OCI-LY3 (cell line): ENCODE measurements around the gene TMEM88.

Source experiments
- H2AFZ ChIP-seq: fragments of 200-600, 300-600 bp; shearing (Covaris generic); 2 replicates; pipeline ENCODE4 v1.6.0; 2014; ENCODE audit warnings: antibody characterized with exemption, low read depth, low read length
- H3K27ac ChIP-seq: fragments of 200-600, 300-600 bp; sonication (generic); 2 replicates; pipeline ENCODE4 v1.5.1; 2014; ENCODE audit warnings: mild to moderate bottlenecking, low read length, moderate library complexity, mixed read lengths
- H3K27me3 ChIP-seq: fragments of 200-600, 300-600 bp; sonication (generic); 2 replicates; pipeline ENCODE4 v1.6.1; 2014; ENCODE audit warnings: low read depth, low read length, mixed read lengths
- H3K36me3 ChIP-seq: fragments of 200-600, 300-600 bp; sonication (generic); replicated peaks from 2 replicates; pipeline ENCODE3; 2014; ENCODE audit warnings: low read depth, low read length, mixed read lengths
- H3K4me1 ChIP-seq: fragments of 300-600, 200-600 bp; sonication (generic); 2 replicates; pipeline ENCODE4 v1.6.1; 2014; ENCODE audit warnings: low read length, mixed read lengths
- H3K4me2 ChIP-seq: fragments of 200-600, 300-600 bp; sonication (generic); 2 replicates; pipeline ENCODE4 v1.6.1; 2014; ENCODE audit warnings: low read length, mixed read lengths
- H3K4me3 ChIP-seq: fragments of 300-600, 200-600 bp; sonication (generic); 2 replicates; pipeline ENCODE4 v1.5.1; 2014; ENCODE audit warnings: antibody characterized with exemption, mild to moderate bottlenecking, low read length, moderate library complexity
- H3K79me2 ChIP-seq: fragments of 300-600, 200-600 bp; shearing (Covaris generic); 2 replicates; pipeline ENCODE4 v1.6.1; 2014; ENCODE audit warnings: mild to moderate bottlenecking, low read length, mixed read lengths
- H3K9ac ChIP-seq: fragments of 300-600, 200-600 bp; shearing (Covaris generic); 2 replicates; pipeline ENCODE4 v1.6.0; 2014; ENCODE audit warnings: mild to moderate bottlenecking, low read length, moderate library complexity
- H3K9me3 ChIP-seq: fragments of 200-600, 300-600 bp; shearing (Covaris generic); 2 replicates; pipeline ENCODE4 v1.6.1; 2014; ENCODE audit warnings: low read length, mixed read lengths; ENCODE audit not compliant: insufficient read depth
- H4K20me1 ChIP-seq: fragments of 200-600, 300-600 bp; sonication (generic); 2 replicates; pipeline ENCODE4 v1.6.1; 2016; ENCODE audit warnings: low read length, mixed read lengths; ENCODE audit not compliant: insufficient read depth
- EZH2phosphoT487 ChIP-seq: fragments of 200-600 bp; shearing (Covaris generic); IDR thresholded peaks from 2 replicates; pipeline ENCODE4 v1.6.1; 2018; ENCODE audit warnings: antibody characterized with exemption, mixed run types, low read depth
- TF ChIP-seq, protein P1 (sequence below): fragments of 200-600, 300-600 bp; sonication (generic); IDR thresholded peaks from 2 replicates; pipeline ENCODE4 v1.5.1; 2014; ENCODE audit warnings: antibody characterized with exemption, low read length, low read depth

The TMEM88 gene

DNA sequence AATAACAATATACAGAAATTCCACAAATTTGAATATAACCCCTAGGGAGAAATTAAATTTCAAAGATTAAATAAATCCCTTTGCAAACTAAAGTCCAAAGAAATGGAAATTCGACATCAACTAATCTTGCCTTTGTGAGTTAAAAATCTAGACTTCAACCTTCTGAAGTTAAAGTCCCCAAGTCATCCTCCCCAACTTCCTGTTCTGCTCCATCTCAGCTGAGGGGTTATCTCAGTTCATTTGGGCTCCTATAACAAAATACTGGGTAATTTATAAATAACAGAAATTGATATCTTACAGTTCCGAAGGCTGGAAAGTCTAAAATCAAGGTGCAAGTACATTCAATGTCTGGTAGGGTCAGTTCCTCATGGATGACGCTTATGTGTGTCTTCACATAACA is 43.6 kb upstream of the TMEM88 start:
- peaks cover 3% of the 10 kb centered on the region; the same call in 1 of the 2 replicates for H3K4me1 ChIP-seq
- no peaks in the 10 kb centered on the region for H3K27me3 ChIP-seq
- no peak overlapping the region for H3K27ac ChIP-seq
- H3K79me2 ChIP-seq, result no peaks in the 10 kb centered on the region
- no peak overlapping the region for H3K4me3 ChIP-seq
- H3K36me3 ChIP-seq, result no peaks in the 10 kb centered on the region
- H4K20me1 ChIP-seq, result no peaks in the 10 kb centered on the region
- no peak overlapping the region for H3K4me2 ChIP-seq
- H3K9ac ChIP-seq, result no peak overlapping the region
- no peak overlapping the region for H2AFZ ChIP-seq
- H3K9me3 ChIP-seq, result no peaks in the 10 kb centered on the region
- TF ChIP-seq EZH2phosphoT487, result no peak
- TF ChIP-seq, protein P1, sequence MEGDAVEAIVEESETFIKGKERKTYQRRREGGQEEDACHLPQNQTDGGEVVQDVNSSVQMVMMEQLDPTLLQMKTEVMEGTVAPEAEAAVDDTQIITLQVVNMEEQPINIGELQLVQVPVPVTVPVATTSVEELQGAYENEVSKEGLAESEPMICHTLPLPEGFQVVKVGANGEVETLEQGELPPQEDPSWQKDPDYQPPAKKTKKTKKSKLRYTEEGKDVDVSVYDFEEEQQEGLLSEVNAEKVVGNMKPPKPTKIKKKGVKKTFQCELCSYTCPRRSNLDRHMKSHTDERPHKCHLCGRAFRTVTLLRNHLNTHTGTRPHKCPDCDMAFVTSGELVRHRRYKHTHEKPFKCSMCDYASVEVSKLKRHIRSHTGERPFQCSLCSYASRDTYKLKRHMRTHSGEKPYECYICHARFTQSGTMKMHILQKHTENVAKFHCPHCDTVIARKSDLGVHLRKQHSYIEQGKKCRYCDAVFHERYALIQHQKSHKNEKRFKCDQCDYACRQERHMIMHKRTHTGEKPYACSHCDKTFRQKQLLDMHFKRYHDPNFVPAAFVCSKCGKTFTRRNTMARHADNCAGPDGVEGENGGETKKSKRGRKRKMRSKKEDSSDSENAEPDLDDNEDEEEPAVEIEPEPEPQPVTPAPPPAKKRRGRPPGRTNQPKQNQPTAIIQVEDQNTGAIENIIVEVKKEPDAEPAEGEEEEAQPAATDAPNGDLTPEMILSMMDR, result no peak

DNA sequence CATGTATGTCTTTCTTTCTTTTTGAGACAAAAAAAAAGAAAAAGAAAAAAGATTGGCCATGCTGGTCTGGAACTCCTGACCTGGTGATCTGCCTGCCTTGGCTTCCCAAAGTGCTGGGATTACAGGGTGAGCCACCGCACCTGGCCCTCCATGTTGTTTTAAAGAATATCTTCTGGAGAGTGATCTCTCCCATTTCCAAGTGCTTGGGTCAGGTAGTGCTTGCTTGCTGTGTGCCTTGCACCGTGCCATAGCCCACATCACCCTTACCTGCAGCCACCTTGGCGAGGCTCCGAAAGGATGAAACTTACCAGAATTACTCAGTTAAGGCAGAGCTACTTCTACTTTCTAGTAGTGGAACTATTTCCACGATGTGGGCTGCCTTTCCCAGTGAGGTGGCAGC is 39.9 kb upstream of the TMEM88 start:
- no peak overlapping the region for H3K4me2 ChIP-seq
- no peaks in the 10 kb centered on the region for H3K36me3 ChIP-seq
- H3K27me3 ChIP-seq, result no peaks in the 10 kb centered on the region
- H3K9me3 ChIP-seq, result no peaks in the 10 kb centered on the region
- TF ChIP-seq, protein P1, result no peak
- TF ChIP-seq EZH2phosphoT487, result no peak
- H3K27ac ChIP-seq, result no peak overlapping the region
- no peaks in the 10 kb centered on the region for H4K20me1 ChIP-seq
- no peaks in the 10 kb centered on the region for H3K4me1 ChIP-seq
- no peak overlapping the region for H2AFZ ChIP-seq
- no peaks in the 10 kb centered on the region for H3K79me2 ChIP-seq
- H3K4me3 ChIP-seq, result no peak overlapping the region
- H3K9ac ChIP-seq, result no peak overlapping the region

DNA sequence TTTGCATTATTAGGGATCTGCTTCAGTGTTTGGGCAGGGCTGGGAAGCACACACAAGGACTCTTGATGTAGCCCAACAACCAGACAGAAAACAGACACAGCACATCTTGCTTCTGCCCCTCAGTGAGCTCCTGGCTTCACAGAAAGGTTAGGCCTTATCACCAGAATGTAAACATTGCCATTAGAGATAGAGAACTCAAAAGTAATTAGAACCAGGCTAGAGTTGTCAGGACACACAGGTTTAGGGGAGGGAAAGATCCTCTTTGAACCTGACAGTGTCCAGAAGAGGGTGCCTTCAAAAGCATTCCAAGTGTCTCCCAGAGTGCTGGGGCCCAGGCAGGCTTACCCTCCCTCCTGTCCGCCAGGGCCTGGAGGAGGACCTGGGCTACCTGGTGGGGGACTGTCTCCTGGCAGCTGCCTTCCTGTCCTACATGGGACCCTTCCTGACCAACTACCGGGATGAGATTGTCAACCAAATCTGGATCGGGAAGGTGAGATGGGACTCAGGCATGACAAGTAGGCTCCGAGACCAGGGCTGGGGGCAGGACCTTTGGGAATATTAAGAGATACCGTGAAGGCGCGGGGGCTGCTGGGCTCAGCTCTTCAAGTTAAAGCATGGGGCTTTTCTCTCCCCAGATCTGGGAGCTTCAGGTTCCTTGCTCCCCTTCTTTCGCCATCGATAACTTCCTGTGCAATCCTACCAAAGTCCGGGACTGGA is 37.8 kb upstream of the TMEM88 start:
- H3K4me3 ChIP-seq, result no peak overlapping the region
- no peaks in the 10 kb centered on the region for H3K79me2 ChIP-seq
- H3K27ac ChIP-seq, result no peak overlapping the region
- no peaks in the 10 kb centered on the region for H3K4me1 ChIP-seq
- no peak for TF ChIP-seq EZH2phosphoT487
- TF ChIP-seq, protein P1, result no peak
- no peak overlapping the region for H3K9ac ChIP-seq
- H3K36me3 ChIP-seq, result no peaks in the 10 kb centered on the region
- no peaks in the 10 kb centered on the region for H3K9me3 ChIP-seq
- H3K27me3 ChIP-seq, result no peaks in the 10 kb centered on the region
- no peak overlapping the region for H2AFZ ChIP-seq
- H3K4me2 ChIP-seq, result no peak overlapping the region
- no peaks in the 10 kb centered on the region for H4K20me1 ChIP-seq

DNA sequence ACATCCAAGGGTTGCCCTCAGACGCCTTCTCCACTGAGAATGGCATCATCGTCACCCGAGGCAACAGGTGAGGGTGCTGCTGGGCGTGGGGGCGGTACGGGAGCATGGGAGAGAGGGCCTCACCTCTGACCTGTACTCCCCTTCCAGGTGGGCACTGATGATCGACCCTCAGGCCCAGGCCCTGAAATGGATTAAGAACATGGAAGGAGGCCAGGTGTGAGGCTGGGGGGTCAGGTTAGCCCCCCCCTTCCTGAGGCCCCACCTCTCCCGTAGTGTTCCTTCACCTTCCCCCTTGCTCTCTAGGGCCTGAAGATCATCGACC is 37.3 kb upstream of the TMEM88 start:
- Histone ChIP-seq H2AFZ (no peak overlapping the region), H3K27ac (no peak overlapping the region), H3K4me3 (no peak overlapping the region), H3K9ac (no peak overlapping the region), H3K9me3 (no peaks in the 10 kb centered on the region), H4K20me1 (no peaks in the 10 kb centered on the region), H3K36me3 (no peaks in the 10 kb centered on the region), H3K4me1 (no peaks in the 10 kb centered on the region), H3K27me3 (no peaks in the 10 kb centered on the region), H3K4me2 (no peak overlapping the region), H3K79me2 (no peaks in the 10 kb centered on the region)
- TF ChIP-seq, protein P1, result no peak
